GM21737 (cell line): ENCODE data around the gene GFOD1.
A peak's percentile ranks its signal among the peaks of the same experiment; 100 is the strongest.

Experiments
- ATAC-seq: cut with Tn5 transposase; IDR thresholded peaks from one replicate; pipeline ENCODE4 v1.9.1; 2021; ENCODE audit warnings: mild to moderate bottlenecking, moderate library complexity; ENCODE audit not compliant: unreplicated experiment

The GFOD1 gene

DNA sequence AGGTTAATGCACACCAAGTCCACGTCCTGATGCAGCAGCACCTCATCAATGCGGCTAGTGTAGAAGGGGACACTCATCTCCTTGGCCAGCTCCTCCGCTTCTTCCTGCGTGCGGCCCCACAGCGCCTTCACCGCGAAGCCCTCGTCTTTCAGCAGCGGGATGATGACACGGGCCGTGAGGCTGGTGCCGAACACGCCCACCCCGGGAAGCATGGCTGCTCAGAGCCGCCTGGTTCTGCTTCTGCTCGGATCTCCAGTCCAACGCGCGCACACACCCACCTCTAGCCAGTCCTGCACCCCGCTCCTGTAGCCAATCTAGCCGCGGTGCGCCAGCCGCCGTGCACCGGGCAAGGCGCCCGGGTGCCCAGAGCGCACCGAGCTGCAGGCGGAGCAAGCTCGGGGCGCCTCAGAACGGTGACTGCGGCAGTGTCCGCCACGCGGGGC lies 700 bp downstream of the GFOD1 start:
- ATAC-seq = peak; percentile 29

DNA sequence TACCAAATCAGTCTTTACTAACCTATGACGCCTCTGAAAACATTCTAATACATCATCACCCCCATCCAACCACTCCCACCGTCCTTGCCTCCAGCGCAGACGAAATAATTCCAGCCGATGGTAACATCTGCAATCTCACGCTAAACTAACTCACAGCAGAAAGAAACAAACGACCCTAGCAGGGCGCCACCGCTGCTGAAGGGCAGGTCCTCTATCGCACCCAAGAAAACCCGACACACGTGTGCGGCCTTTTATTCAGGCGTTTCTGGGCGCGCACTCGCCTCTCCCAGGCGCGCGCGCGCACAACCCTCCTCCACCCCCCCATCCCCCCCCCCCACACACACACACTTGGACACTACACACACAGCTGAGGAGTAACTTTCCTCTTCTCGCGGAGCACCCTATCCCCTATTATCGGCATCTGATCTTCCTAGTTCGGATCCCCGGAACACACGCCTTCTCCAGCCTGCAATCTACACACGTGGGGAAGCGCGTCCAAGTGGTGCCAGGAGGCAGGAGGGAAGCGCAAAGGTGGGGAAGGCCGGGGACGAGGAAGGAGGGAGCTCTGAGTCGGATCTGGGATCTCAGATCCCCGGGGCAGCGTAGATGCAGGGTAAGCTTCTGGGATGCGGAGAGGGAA lies 1.4 kb downstream of the GFOD1 start:
- ATAC-seq = no peak

DNA sequence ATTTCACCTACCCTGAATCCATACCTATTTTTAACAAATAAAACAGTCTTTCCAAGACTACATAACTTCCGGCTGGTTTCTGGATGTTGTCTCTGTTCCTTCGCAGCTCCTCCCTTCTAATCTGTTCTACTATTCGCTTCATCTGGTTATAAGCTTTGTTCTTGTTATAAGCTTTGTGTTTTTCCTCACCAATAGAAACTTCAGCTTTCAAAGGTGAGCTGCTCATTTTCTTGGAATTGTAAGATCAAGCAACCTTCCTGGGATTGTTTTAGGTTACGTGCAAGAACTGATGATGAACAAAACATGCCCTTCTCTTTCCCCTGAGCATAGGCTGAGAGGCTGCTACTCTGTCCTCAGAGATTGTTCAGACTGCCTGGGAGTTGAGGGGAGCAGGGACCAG lies 2.1 kb downstream of the GFOD1 start:
- ATAC-seq = no peak

DNA sequence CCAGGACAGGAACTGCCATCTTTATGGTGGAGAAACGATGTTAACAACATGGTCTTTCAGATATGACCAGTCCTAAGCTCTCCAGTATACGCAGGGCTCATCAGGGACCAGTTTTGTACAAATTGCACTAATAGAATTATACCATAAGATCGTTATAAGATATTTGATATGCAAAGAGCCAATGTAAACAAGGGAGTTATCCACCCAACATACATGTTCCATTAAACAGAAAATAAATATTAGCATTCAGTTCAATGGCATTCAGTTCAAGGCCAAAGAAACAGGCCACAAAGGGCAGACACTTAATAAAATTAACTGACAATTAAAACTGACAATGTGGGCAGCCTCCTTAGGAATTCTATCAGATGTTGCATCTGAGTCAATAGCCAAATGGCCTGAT lies 2.6 kb downstream of the GFOD1 start:
- no peak for ATAC-seq

DNA sequence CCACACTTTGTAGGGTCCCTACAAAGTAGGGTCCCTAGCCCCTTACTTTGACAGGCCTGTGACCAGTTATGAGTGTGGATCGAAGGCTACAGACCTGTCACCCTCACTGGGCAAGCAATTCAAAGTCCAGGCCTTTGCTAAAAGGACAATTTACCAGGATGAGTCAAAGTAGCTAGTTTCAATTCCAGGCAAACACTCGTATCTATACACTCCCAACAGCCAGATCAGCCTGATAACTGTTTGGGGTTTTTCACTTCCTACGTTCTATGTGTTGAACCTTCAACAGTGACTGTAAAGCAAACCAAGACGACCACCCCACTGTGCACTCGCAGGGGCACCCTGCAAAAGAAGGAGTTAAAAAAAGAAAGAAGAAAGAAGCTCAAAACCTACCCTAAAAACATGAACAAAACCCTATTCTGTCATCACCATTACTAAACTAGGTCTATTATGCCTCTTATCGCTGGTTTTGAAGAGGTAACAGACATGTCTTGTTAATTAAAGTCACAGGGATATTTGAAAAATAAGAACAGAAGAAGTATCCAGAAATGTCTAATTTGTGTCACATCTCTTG lies 3.2 kb downstream of the GFOD1 start:
- ATAC-seq = no peak

DNA sequence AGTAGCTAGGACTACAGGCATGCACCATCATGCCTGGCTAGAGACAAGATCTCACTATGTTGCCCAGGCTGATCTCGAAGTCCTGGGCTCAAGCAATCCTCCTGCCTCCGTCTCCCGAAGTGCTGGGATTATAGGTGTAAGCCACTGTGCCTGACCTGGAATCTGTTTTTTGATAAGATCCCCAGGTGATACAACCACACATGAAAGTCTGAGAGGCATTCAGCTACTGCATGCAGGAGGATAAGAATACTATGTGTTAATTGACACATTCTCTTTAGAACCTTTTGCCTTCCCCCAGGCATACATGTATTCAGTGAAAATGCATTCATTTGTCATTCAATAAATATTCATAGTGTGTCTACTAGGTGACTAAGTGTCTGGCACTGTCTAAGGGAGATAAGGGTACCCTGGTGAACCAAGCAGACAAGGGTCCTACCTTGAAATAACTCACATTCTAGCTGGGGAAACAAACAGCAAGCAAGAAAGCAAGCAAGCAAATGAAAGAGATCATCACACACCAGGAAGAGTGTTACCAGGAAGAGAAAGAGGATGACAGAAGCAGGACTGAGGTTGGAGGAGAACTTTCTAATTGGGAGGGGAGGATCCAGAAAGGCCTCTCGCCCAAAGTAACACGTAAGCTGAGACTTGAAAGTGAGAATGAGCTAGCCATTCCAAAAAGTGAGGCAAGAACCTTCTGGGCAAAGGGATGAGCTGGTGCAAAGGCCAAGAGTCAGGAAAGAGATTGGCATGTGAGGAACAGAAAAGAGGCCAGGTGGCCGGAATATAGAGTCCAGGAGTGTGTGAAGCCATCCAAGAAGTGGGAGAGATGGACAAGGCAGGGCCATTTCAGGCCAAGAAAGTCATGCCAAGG lies 6.5 kb downstream of the GFOD1 start:
- ATAC-seq = no peak

DNA sequence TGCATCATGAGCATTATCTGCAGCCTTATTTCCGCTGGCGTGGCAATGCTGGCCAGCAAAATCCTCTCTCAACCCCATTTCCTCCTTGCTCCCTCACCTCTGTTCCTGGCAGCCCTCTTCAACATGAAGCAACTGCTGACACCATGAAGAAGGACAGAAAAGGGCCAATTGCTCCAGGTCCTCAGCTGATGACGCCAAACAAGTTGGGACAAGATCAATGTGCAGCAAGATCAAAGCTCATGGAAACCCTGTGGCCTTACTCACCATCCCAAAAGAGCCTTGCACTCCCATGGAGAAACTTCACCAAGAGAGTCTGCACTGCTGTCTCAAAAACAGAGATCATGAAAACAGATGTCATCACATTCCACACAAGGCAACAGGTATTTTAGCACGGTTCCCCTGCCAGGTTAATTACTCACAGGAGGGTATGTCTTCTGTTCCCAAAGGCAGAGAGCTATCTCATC lies 7.4 kb downstream of the GFOD1 start:
- ATAC-seq = no peak

DNA sequence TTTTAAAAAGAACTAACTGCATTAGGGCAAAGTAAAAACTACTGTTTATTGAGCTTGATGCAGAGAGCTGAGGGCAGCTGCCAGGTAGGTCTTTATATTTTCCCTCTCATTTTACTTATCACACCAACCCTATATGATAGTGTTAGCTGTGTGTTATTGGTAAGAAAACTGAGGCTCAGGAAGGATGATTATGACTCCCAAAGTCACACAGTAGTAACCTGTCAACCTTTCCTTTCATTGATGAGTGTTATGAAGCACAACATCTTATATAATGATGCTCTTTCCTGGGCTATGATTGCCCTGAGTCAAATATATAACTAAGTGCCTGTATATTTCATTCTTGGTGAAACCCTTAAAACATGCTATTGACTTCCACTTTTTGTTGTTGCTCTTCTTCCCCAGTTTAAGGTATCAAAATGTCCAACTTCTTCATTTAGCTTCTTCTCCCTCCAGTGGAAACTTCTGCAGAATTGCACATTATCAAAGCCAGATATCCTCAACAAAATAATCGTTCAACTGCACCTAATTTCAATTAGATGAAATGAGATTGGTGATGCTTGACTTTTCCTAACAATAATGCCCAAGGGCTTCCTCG lies 8.1 kb downstream of the GFOD1 start:
- no peak for ATAC-seq

DNA sequence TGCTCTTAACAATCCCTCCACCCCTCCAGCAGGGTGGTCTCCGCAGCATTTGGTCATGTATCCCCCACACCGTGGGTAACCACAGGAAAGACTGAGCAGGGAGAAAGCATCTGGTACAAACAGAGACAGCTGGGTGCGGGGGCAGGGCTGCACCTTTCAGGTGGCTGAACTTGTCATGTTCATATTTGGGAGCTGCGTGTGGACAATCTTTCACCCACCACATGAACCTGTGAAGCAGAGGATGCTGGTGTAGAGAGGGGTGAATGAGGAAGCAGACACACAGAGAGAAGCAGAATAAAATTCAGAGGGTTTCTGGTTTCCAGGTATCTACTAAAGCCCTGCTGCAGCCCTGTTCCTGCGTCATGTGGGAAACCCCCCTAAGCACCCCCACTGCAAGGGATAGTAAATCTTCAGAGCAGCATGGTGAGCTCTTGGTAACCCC lies 8.9 kb downstream of the GFOD1 start:
- no peak for ATAC-seq

DNA sequence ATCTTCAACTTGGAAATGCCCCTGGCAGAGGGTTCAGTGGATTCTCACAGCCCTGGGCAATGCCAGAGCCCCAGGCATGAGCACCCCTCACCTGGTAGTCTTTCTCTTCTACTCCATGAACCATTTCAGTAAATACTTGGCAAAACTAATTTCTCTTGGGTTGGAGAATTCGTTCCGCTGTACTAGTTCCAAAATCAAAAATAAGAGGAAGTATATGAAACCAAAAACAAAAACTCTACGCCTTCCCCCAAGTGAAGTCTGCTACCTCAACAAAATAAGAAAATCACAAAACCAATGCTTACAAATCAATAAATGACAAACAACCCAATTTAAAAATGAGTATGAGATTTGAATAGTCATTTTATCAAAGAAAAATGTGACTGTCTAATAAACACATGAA lies 12.6 kb downstream of the GFOD1 start:
- no peak for ATAC-seq

DNA sequence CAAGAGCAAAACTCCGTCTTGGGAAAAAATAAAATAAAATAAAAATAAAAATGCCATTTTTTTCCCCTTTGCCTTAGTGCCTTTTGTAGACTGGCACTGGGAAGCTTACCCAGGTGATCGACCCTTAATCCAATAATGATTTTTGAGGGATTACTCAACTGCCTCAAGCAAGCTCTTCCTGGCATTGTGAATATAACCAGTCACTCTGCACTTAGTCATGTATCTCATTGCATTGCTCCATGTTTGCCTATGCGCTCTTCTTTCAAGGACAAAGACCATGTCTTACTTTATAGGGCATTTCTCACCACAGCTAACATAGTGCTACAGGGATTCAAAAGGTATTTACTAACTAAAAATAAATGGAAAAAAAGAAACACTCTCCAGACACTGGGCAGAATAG lies 13.0 kb downstream of the GFOD1 start:
- ATAC-seq = no peak

DNA sequence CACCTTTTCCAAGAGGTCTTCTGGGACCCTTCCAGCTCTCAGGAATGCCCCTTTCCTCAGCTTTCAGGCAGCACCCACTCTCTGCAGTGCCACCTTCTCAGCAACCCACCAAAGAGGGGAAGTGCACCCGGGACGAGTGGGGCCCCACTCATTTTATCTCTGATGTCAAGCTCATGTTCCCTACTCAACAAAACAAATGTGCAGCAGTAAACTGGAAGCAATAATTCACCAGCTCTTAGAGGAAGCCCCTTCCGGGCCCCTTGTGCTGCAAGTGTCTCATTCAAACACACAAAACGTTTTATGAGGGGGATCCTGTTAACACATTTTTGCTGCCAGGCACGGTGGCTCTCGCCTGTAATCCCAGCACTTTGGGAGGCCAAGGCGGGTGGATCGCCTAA lies 13.6 kb downstream of the GFOD1 start:
- no peak for ATAC-seq

DNA sequence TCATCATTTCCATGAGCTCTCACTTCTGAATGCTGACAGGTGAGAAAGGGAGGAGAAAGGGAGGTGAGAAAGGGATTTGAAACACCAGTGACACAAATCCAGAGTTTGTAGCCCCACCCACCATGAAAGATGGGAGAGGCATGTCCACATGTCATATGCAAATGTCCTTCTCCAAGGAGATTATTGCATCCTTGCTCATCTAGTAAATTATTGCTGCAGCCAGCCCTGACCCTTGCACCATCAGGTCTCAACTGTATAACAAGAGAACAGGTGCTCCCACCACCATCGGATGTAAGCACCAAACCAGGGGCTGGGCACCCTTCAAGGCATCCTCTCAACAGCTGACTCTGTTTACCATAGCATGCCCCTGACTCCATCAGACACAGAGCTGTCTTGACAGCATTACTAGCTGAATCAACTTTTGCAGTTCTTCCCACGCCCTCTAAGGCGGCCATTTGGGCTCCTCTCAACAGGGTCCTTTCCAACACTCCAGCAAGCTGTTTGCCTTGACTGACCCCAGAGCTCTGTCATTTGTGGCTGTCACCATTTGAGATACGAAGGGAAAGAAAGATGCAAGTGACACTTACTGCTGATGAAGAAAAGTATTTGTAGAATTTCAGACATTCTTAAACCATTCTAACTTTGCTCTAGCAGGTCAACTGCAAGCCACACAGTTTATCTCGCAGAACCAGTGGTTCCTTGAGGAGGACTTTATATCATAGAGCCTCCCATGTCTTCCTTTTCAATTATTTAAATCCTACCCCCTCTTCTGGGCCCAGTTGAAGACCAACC lies 14.2 kb downstream of the GFOD1 start:
- ATAC-seq = no peak

DNA sequence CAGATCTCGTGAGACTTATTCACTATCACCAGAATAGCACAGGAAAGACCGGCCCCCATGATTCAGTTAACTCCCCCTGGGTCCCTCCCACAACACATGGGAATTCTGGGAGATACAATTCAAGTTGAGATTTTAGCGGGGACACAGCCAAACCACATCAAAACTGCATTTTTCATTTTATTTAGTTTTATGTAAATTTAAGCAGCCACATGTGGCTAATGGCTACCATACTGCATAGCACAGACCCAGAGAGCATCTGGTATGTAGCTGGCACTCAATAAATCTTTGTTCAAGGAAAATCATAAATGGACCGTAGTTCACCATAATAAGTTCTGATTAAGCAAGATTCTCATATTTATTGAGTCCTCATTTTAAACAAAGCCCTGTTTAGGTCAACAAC lies 15.3 kb downstream of the GFOD1 start:
- ATAC-seq = no peak

DNA sequence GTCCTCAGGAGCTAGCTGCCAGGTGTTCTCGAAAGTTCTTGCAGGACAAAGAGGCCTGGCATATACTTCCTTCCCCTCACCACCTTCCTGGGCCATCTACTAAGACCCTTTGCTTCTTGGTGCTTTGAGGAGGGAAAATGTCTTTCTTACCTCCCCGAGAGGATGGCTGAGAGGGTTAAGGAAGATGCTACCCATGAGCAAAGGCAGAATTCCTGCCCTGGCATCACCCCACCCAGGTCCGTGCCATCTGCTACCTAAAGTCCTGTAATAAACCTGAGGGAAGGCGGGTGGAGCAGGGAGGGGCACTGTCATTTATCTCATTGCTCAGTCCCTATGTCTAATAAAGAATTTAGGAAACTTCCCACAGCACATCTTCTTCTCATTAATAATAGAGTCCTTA lies 16.2 kb downstream of the GFOD1 start:
- no peak for ATAC-seq

DNA sequence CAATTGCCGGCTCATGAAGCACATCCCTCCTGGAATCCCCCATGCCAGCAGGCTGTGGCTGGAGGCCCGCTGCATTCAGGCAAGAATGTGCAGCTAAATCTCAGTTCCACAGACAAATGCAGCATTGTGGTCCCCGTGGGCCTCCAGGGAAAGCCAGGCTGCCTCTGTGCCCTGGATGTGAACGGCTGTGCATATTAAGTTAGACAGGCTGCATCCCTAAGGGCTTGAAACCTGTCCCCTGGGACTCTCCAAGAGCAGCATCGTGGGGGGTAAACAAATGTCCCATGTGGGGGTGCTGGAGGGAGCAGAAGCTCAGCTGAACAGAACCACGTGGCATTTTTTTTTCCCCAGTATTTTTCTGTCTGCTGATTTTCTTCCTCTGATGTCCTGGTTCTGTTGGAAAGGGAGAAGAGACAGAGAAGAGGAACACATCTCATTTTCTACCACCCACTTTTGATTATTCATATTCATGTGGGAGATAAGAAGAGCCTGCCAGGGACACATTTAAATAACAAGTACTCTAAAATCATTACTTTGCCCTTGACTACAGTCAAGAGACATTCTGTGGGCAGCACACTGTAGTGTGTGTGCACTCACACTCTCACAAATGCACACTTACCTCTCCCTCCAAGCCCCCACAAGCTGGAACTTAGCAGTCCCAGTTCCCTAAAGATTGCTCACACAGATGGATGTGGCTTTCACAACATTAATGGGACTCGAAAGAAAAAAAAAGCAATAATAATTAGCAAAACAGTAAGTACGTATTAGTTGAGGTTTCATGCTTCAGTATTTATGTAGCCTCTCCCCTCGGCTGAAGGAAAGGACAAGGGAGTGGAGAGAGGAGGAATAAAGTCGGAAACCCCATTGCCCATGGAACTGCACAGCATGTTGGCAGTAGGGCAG lies 16.9 kb downstream of the GFOD1 start:
- no peak for ATAC-seq

DNA sequence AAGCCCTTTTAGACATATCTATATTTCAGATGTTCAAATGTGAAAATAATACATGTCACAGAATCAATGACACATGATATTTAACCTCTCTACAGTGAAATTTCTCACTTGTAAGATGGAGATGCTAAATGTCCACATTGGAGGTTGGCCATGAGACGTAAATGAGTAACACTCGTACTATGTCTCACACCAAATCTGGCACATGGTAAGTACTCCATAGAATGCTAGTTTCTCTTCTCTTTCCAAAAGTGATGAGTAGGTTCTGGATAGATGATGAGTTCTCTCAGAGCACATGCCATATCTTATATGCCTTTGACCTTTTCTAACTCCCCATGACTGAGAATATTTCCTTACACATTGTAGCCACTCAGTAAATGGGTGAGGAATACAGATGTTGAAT lies 17.7 kb downstream of the GFOD1 start:
- no peak for ATAC-seq

DNA sequence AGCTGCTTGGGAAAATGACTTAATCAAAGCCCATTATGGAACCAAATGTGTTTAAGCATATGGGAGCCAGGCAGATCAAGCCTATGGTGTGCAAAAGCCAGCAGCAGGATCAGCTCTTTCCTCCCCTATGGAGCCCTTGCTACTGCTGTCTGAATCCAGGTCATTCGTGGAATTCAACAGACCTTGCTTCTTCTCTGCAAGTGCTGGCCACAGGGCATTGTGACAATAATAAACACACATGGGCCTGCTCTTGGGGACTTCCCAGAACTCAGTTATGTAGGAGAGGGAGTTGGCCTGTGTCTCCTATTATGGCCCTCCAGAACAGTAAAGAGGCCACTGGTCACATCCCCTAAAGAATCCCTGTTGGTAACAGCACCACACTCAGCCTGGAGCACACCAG lies 18.6 kb downstream of the GFOD1 start:
- no peak for ATAC-seq

DNA sequence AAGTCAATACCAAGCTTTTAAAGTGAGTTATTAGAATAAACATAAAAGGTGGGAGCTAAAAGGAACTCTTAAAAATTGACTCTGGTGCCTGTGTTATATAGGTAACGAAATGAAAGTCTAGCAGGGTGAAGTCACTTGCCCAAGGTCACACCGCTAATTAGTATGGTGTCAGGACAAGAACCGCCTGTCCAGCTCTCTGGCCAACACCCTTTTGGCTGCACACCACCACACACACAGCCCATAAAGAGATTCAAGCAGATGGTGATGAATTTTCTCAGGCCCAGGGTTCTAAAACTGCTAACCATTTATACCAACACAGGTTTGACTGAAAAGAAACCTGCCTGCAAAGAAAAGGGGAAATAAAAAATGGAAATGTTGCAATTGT lies 20.2 kb downstream of the GFOD1 start:
- no peak for ATAC-seq
